HG03442 (cell line): Measurements from ENCODE around the gene CPNE9.
A peak's percentile ranks its signal among the peaks of the same experiment; 100 is the strongest.

Source experiments
- ATAC-seq: cut with Tn5 transposase; IDR thresholded peaks from one replicate; pipeline ENCODE4 v1.9.1; 2021; ENCODE audit warnings: mild to moderate bottlenecking, moderate library complexity; ENCODE audit not compliant: unreplicated experiment

CPNE9 gene

GRCh38 chr3:9686050-9686550 lies 17.5 kb upstream of the CPNE9 start:
- no peak for ATAC-seq

DNA sequence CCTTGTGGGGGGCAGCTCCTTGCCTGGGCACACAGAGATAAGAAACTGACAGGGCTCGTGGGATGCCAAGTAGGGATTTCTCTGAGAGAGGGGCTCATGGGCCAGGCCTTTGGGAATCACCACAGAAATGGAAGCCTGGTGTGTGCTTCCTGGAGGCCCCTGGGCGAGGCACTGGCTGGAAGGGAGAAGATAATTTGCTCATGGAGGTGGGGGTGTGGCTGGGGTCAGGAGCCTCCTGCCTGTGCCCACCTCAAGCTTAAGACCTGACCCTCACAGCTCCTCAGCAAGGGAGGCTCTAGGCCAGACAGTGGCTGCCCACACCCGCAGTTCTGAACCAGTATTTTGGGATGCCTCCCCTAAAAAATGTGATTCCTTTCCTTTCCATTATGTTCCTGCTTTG lies 16.9 kb upstream of the CPNE9 start:
- ATAC-seq, result no peak

DNA sequence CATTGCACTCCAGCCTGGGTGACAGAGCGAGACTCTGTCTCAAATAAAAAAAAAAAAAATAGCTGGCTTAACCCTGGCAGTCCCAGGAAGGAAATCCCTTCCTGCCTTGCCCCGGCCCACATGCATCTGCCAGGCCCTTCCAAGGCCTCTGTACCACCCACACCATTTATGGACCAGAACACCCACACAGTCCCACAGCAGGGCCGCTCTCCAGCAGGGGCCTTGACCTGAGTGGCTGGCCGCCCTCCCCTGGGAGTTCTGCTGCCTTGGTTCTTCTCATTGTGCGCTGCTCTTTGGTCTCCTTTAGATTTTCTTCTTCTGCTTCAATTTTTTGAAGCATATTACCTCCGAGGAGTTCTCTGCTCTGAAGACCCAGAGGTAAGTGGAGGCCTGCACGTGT lies 16.1 kb upstream of the CPNE9 start:
- ATAC-seq, result no peak

DNA sequence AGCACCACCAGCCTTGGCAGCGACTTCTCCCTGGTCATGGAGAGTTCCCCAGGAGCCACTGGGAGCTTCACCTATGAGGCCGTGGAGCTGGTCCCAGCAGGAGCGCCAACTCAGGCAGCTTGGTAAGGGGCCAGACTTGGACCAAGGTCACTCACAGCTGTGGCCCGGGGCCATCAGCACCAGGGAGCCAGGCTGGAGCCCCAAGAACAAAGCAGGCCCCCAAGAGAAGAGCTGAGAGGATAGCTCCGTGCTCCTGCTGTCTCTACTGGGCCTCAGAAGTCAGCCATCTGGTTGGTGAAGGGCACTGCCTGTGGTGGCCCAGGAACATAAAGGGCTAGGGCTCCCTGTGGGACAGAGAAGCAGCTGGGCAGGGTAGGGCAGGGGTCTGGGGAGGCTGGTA lies 14.7 kb upstream of the CPNE9 start:
- ATAC-seq, result no peak

GRCh38 chr3:9689757-9690156 lies 13.9 kb upstream of the CPNE9 start:
- no peak for ATAC-seq

DNA sequence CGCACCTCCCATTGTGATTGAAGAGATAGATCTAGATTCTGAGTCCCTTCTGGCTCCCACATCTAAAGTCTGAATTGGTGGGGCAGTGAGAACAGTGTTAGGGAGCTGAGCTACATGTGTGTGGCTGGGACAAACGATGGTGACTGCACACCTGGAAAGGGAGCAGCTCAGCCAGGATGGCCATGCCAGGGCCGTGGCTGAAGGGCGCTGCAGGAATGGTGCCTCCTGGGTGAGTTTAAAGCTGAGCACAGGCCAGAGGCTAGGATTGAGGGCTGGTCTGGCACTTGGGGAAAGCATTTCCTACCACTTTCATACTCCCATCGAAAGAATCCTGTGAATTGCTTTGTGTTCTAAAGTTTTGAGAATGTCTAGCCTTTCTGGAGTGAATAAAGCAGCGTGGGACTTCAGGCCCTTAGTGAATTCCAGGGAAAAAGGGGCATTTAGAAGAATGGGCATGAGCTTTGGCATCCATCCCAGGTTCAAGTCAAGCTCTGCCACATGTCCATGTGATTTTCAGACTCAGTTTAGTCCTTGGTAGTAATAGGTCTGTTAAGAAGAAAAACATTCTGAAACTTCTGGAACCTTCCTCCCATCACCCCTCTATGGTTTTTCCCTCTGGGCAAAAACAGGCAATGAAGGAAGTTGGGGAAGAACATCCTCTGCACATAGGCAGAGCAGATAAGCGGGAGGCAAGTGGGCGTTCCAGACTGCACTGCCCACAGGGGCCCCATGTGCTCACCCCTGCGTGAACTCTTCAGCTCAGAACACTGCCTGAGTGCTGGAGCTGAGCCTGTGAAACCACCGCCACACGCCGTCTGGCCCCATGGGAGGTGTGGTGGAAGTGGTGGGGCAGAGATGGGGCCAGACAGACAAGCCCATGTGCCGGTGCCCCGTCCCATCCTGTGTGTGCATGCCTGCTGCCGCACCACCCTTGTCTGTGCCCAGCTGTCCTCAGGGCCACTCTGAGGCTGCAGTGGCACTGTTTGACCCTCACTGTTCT lies 12.9 kb upstream of the CPNE9 start:
- peak; percentile 95 for ATAC-seq

DNA sequence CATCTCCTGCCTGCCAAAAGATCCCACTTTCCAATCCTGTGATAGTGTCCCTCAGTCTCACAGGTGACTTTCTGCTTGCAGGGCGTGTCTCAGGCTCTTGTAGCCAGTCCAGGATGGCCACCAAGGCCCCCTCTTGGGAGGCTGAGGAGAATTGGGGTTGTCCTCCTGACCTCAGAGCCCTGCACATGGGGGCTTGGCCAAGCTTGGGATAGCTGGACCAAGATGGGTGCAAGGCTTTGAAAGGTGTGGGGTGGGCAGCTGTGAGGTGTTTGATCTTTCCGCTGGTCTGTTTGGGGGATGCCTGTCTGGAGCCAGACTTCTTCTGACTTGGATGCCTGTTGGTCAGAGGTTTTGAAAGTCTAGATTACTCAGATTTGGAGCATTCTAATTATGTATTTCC lies 12.0 kb upstream of the CPNE9 start:
- ATAC-seq, result no peak

DNA sequence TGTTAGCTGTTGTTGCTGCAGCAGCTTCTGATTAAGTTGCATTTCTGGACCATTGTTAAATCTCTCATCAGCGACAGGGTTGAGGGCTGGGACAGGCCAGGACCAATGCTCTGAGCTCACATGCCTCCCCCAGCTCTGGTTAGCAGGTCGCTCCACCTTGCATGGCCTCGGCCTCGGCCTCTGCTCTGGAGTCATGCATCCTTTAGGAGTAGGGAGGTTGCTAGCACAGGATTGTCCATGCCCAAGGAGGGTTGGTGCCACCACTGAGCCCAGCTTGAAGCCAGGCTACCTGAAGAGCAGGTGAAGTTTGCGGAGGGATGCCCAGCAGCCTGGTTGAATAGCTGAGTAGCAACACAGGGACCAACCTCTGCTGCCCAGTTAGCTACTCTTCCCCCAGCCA lies 11.2 kb upstream of the CPNE9 start:
- ATAC-seq, result no peak

GRCh38 chr3:9695345-9695744 lies 8.3 kb upstream of the CPNE9 start:
- no peak for ATAC-seq

DNA sequence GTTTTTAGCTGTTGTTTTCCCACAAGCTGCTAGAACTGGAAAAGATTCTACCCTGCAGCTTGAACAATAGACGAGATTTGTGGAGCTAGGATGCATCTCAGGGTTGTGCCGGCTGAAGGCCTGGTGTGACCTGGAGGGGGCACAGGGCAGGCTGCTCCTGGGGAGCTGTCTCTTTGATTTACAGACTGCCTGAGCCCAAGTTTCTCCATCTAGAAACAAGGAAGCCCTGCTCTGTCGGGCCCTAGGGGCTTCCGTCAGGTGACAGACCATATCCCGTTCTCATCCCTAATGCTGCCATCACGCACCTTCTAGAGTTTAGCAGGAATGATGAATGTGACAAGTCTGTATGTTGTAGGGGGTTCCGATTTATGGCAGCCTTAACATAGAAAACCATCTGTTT lies 7.9 kb upstream of the CPNE9 start:
- no peak for ATAC-seq

GRCh38 chr3:9696480-9697220 lies 7.0 kb upstream of the CPNE9 start:
- ATAC-seq, result no peak

DNA sequence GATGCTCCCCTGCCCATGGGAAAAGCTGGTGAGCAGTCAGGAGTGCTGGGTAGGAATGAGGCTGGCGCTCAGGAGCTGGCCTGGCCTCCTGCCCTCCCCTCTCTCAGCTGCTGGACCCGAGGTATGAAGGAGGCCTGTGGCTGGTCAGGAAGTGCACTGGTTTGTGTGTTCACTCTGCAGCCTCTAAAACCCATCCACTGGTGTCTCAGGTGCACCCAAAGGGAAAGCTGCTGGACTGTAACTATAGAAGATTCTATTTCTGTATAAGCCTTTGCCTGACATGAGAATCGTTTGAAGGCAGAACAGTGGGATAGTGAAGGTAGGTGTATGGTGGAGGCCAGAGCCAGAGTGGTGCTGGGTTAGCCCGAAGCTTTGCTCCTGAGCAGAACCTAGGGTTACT lies 5.7 kb upstream of the CPNE9 start:
- ATAC-seq, result no peak

GRCh38 chr3:9698293-9698692 lies 5.3 kb upstream of the CPNE9 start:
- ATAC-seq, result no peak

GRCh38 chr3:9700536-9700935 lies 3.1 kb upstream of the CPNE9 start:
- no peak for ATAC-seq

DNA sequence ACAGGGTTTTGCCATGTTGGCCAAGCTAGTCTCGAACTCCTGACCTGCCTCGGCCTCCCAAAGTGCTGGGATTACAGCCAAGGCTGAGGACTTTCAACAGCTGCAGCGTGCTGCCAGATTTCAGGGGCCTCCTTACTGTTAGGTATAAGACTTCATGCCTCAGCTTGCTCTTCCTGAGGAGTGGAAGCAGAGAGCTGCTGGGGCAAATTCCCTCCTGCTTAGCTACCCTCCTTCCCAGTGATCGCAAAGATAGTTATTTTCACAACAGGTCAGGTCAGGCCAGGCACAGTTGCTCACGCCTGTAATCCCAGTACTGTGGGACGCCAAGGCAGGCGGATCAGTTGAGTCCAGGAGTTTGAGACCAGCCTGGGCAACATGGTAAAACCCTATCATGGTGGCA lies 2.6 kb upstream of the CPNE9 start:
- ATAC-seq, result no peak

- ATAC-seq, result no peak
Measured at GRCh38 chr3:9701711-9702110, 1.9 kb upstream of the CPNE9 start.

- ATAC-seq, result no peak
Measured at GRCh38 chr3:9703240-9703639, 393 bp upstream of the CPNE9 start.

DNA sequence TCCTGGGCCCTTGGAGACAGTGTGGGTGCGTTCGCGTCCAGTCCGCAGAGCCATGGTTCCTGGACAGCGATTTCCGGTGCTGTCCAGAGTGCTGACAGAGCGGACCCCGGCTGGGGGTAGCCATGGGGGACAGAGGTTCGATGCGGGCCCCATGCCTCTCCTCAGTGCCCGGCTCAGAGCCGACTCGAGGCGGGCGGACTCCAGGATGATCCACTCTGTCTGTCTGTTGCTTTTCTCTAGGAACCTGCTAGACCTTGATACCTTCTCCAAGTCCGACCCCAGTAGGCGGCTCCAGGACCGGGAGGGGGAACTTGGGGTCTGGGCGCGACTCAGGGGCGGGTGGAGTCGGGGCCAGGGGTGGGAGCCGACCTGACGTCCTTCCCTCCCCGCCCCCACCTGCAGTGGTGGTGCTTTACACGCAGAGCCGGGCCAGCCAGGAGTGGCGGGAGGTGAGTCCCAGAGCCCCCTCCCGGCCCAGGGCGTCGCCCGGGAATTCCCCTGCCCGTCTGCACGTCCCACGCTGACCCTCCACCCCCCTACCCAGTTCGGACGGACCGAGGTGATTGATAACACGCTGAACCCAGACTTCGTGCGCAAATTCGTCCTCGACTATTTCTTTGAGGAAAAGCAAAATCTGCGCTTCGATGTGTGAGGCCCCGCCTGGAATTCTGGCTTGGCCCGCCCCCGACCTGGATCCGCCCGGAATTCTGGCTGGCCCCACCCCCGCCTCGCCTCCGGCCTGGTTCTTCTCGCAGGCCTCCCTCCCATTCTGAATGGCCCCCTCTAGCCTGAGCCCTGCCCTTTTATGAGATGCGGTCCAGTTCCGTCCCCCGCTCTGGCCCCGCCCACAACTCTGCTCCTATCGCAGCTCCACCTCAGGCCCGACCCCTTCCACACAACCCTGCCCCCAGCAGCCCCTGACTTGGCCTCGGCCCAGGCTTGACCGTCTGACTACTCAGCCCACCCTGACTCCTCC lies 1.0 kb downstream of the CPNE9 start:
- no peak for ATAC-seq

DNA sequence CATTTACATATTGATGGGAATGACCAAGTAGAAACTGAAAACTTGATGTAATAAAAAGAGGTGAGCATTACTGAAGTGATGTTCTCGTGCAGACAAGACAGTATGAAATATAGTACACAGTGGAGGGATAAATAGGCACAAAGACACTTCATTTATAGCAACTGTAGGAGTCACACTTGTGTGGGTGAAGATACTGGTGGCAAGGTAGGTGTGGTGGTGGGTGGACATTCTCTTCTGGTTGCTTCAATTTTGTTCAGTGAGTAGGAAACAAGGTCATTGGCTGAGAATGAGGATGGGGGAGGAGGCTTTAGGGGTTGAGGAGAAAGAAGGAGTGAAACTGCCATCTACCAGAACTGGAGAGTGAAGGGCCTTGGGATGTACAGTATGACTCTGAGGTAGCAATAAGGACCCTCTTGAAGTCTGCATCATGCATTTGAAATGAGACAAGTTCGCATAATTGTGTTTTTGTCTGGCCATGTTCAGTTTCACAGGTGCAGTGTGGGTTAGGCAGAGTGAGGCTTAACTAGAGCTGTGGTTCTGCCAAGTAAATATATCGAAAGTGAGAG lies 6.6 kb downstream of the CPNE9 start:
- no peak for ATAC-seq

GRCh38 chr3:9712415-9712814 lies 8.8 kb downstream of the CPNE9 start:
- ATAC-seq, result no peak
